OCI-LY7 (cell line): ENCODE measurements around the gene ARHGAP18. TPM values are rescaled to one million over a fixed set of nuclear protein-coding genes. Genes with fewer than 3 reads are reported as not detected.

Experiments used
- BruUV-seq: library from RNA; stranded (reverse); fragments of 400-500 nt; replicated peaks from 2 replicates; lab custom pipeline; 2021; lab: Mats Ljungman, UMichigan
- CTCF ChIA-PET: fragments of 300-600 bp; sonication (Branson Sonifier 250); formaldehyde crosslinking; loops from one replicate; lab custom pipeline; 2022; ENCODE audit warnings: antibody characterized with exemption; ENCODE audit not compliant: unreplicated experiment; lab: Charles Lee
- POLR2A ChIA-PET: fragments of 300-600 bp; sonication (Branson Sonifier 250); formaldehyde crosslinking; loops from one replicate; lab custom pipeline; 2022; ENCODE audit warnings: antibody characterized with exemption; lab: Charles Lee
- DNase-seq: peaks from one replicate; pipeline ENCODE4 v3.0.0-alpha.2; 2015; ENCODE audit warnings: low spot score
- H2AFZ ChIP-seq: fragments of 200-600 bp; sonication (generic), shearing (Covaris generic); 2 replicates; pipeline ENCODE4 v1.6.1; 2014; ENCODE audit warnings: mild to moderate bottlenecking, antibody characterized with exemption, low read length, moderate library complexity
- H3K27ac ChIP-seq: fragments of 200-600 bp; sonication (generic); 2 replicates; pipeline ENCODE4 v1.5.1; 2014; ENCODE audit warnings: mixed run types, low read depth, mild to moderate bottlenecking, moderate library complexity, low read length, inconsistent platforms; ENCODE audit not compliant: poor library complexity, severe bottlenecking
- H3K36me3 ChIP-seq: fragments of 200-600 bp; sonication (generic); 2 replicates; pipeline ENCODE4 v1.6.1; 2014; ENCODE audit warnings: mild to moderate bottlenecking, antibody characterized with exemption, low read length, moderate library complexity, mixed read lengths; ENCODE audit not compliant: insufficient read depth
- H3K4me1 ChIP-seq: fragments of 200-600 bp; sonication (generic); 2 replicates; pipeline ENCODE4 v1.5.1; 2014; ENCODE audit warnings: mild to moderate bottlenecking, low read length; ENCODE audit not compliant: insufficient read depth, poor library complexity, severe bottlenecking
- H3K4me2 ChIP-seq: fragments of 200-600 bp; sonication (generic); 2 replicates; pipeline ENCODE4 v1.6.1; 2014; ENCODE audit warnings: mild to moderate bottlenecking, low read length
- H3K4me3 ChIP-seq: fragments of 200-600 bp; sonication (generic); 2 replicates; pipeline ENCODE4 v1.5.1; 2014; ENCODE audit warnings: mild to moderate bottlenecking, low read depth, low read length; ENCODE audit not compliant: poor library complexity, severe bottlenecking
- H3K79me2 ChIP-seq: fragments of 200-600 bp; sonication (generic); 2 replicates; pipeline ENCODE4 v1.6.1; 2016; ENCODE audit warnings: low read depth, mild to moderate bottlenecking, low read length, moderate library complexity, mixed read lengths; ENCODE audit not compliant: insufficient read depth
- H3K9me2 ChIP-seq: fragments of 200-600 bp; sonication (generic); 2 replicates; pipeline ENCODE4 v1.6.1; 2016; ENCODE audit warnings: mild to moderate bottlenecking, low read length, mixed read lengths; ENCODE audit not compliant: insufficient read depth
- H3K9me3 ChIP-seq: fragments of 200-600 bp; sonication (generic); 2 replicates; pipeline ENCODE4 v1.6.1; 2014; ENCODE audit warnings: mild to moderate bottlenecking, mixed run types, low read length, mixed read lengths
- H4K20me1 ChIP-seq: fragments of 200-600 bp; sonication (generic); 2 replicates; pipeline ENCODE4 v1.6.1; 2014; ENCODE audit warnings: mild to moderate bottlenecking, antibody characterized with exemption, low read length, moderate library complexity, mixed read lengths; ENCODE audit not compliant: insufficient read depth
- CTCF ChIP-seq: fragments of 200-600 bp; sonication (generic); conservative IDR thresholded peaks from 2 replicates; pipeline ENCODE4 v1.5.1; 2014; ENCODE audit warnings: mild to moderate bottlenecking, antibody characterized with exemption, low read length, moderate library complexity, mixed read lengths
- EZH2phosphoT487 ChIP-seq: fragments of 200-600 bp; sonication (generic); IDR thresholded peaks from 2 replicates; pipeline ENCODE4 v1.6.1; 2018; ENCODE audit warnings: low read depth, borderline replicate concordance, mild to moderate bottlenecking, mixed run types, antibody characterized with exemption, low read length, moderate library complexity, mixed read lengths
- intact Hi-C: fragments of 100-400 bp; cut with micrococcal nuclease; formaldehyde crosslinking; loops from one replicate; pipeline ENCODE4 v1.10.0; 2022; ENCODE audit not compliant: unreplicated experiment
- total RNA-seq, 2 experiments: library from RNA; depleted of rRNA in 1 of 2; stranded (reverse); fragments of >200 nt in 1 of 2; shearing (Covaris generic) in 1 of 2; gene quantifications; 2 replicates each; pipeline ENCODE4 v1.2.3, GENCODE V29; 2014 to 2022

The ARHGAP18 gene
- total RNA-seq, 2 experiments from 2014 or later: 4.8 to 7.5 TPM

- Histone ChIP-seq H3K79me2 (no peaks in the 10 kb centered on the region), H3K4me1 (peaks cover 32% of the 10 kb centered on the region)
- BruUV-seq: no TSS peak
Measured at GRCh38 chr6:129680633-129681032, 29.3 kb downstream of the ARHGAP18 start.

GRCh38 chr6:129679758-129680157, 30.2 kb downstream of the ARHGAP18 start:
- CTCF ChIA-PET: no interaction called here
- Histone ChIP-seq H2AFZ (no peak overlapping the region), H3K4me3 (no peak overlapping the region), H3K4me1 (peaks cover 23% of the 10 kb centered on the region), H3K9me3 (no peaks in the 10 kb centered on the region), H4K20me1 (no peaks in the 10 kb centered on the region), H3K27ac (no peak overlapping the region), H3K36me3 (no peaks in the 10 kb centered on the region), H3K4me2 (no peak overlapping the region), H3K9me2 (no peaks in the 10 kb centered on the region), H3K79me2 (no peaks in the 10 kb centered on the region)
- TF ChIP-seq CTCF: no peak
- no peak for TF ChIP-seq EZH2phosphoT487
- POLR2A ChIA-PET: no interaction called here
- BruUV-seq: no TSS peak
- DNase-seq: no peak
- intact Hi-C loops: no loop called here

More at GRCh38 chr6:129680633-129681032, 29.3 kb downstream of the ARHGAP18 start:
- Histone ChIP-seq H2AFZ (no peak overlapping the region), H3K9me2 (no peaks in the 10 kb centered on the region), H3K9me3 (no peaks in the 10 kb centered on the region), H3K27ac (no peak overlapping the region), H3K4me3 (no peak overlapping the region), H4K20me1 (no peaks in the 10 kb centered on the region), H3K4me2 (no peak overlapping the region), H3K36me3 (no peaks in the 10 kb centered on the region)
- intact Hi-C loops: no loop called here
- CTCF ChIA-PET: no interaction called here
- POLR2A ChIA-PET: interaction anchor here (0.5 kb wide), 1 partner anchor 1897 kb away, joined by 4 read pairs; no protein-coding TSS in a partner anchor
- no peak for DNase-seq
- TF ChIP-seq EZH2phosphoT487: no peak
- no peak for TF ChIP-seq CTCF

GRCh38 chr6:129679275-129679674, 30.7 kb downstream of the ARHGAP18 start:
- Histone ChIP-seq H3K36me3 (no peaks in the 10 kb centered on the region), H3K9me3 (no peaks in the 10 kb centered on the region), H2AFZ (no peak overlapping the region), H3K9me2 (no peaks in the 10 kb centered on the region), H4K20me1 (no peaks in the 10 kb centered on the region), H3K4me1 (peaks cover 19% of the 10 kb centered on the region), H3K4me2 (no peak overlapping the region), H3K79me2 (no peaks in the 10 kb centered on the region), H3K4me3 (no peak overlapping the region), H3K27ac (no peak overlapping the region)
- no TSS peak for BruUV-seq
- intact Hi-C loops: no loop called here
- DNase-seq: no peak
- TF ChIP-seq EZH2phosphoT487: no peak
- TF ChIP-seq CTCF: no peak
- CTCF ChIA-PET: no interaction called here
- POLR2A ChIA-PET: interaction anchor here (1.2 kb wide), 1 partner anchor 9 kb away, joined by 3 read pairs; no protein-coding TSS in a partner anchor
